ENCODE results near the gene FUCA2.
"Not testable (repeated sequence)": the region's sequence is repeated elsewhere in the genome, so short reads cannot be mapped to it uniquely, and the experiment has no call there.

FUCA2 gene

GRCh38 chr6:143535189-143535614 lies 23.7 kb upstream of the FUCA2 start:
- no peak for DNase-seq

- no peak for DNase-seq
Measured at GRCh38 chr6:143531720-143532499, 20.4 kb upstream of the FUCA2 start.

GRCh38 chr6:143529095-143529494 lies 17.6 kb upstream of the FUCA2 start:
- peak in 1 of 5 experiments; percentile 42 for DNase-seq

- DNase-seq: no peak
Measured at GRCh38 chr6:143528164-143528811, 16.8 kb upstream of the FUCA2 start.

GRCh38 chr6:143527677-143528076 lies 16.2 kb upstream of the FUCA2 start:
- DNase-seq: no peak

GRCh38 chr6:143525356-143525755 lies 13.8 kb upstream of the FUCA2 start:
- no peak for DNase-seq

- no peak for DNase-seq
Measured at GRCh38 chr6:143522039-143522600, 10.6 kb upstream of the FUCA2 start.

GRCh38 chr6:143517447-143517773 lies 5.9 kb upstream of the FUCA2 start:
- DNase-seq: no peak

- DNase-seq: no peak
Measured at GRCh38 chr6:143516690-143517446, 5.3 kb upstream of the FUCA2 start.

GRCh38 chr6:143515766-143516355 lies 4.3 kb upstream of the FUCA2 start:
- no peak for DNase-seq

GRCh38 chr6:143515061-143515760 lies 3.7 kb upstream of the FUCA2 start:
- no peak for DNase-seq

GRCh38 chr6:143513410-143513809 lies 1.9 kb upstream of the FUCA2 start:
- DNase-seq: peak in 4 of 5 experiments; percentile 27 to 62 (median 31)

- not testable (repeated sequence) for DNase-seq
Measured at GRCh38 chr6:143510326-143510725, 1.2 kb downstream of the FUCA2 start.

- DNase-seq: no peak
Measured at GRCh38 chr6:143507358-143508145, 4.0 kb downstream of the FUCA2 start.

- DNase-seq: no peak
Measured at GRCh38 chr6:143506620-143507019, 4.9 kb downstream of the FUCA2 start.

GRCh38 chr6:143506199-143506598 lies 5.3 kb downstream of the FUCA2 start:
- no peak for DNase-seq

GRCh38 chr6:143505537-143505936 lies 6.0 kb downstream of the FUCA2 start:
- peak in 1 of 5 experiments; percentile 51 for DNase-seq

GRCh38 chr6:143505111-143505510 lies 6.4 kb downstream of the FUCA2 start:
- peak in 1 of 5 experiments; percentile 18 for DNase-seq

- no peak for DNase-seq
Measured at GRCh38 chr6:143504369-143504768, 7.2 kb downstream of the FUCA2 start.

- no peak for DNase-seq
Measured at GRCh38 chr6:143501851-143502250, 9.7 kb downstream of the FUCA2 start.

GRCh38 chr6:143498428-143498827 lies 13.1 kb downstream of the FUCA2 start:
- DNase-seq: peak in 1 of 5 experiments; percentile 80

Data from T-helper 2 cell (primary cell).